ENCODE measurements around the gene ENDOV.

- TF ChIP-seq CTCF (IDR thresholded peaks at IDR 0.05), result no peak
- no peak for TF ChIP-seq EZH2phosphoT487 (IDR thresholded peaks at IDR 0.05)
These were observed 47.5 kb upstream of the ENDOV start for GRCh38 chr17:80367503-80367902.
